DND-41 (cell line): ENCODE measurements around the gene MED6.

Experiments
- CTCF ChIP-seq: IDR thresholded peaks from 2 replicates; pipeline ENCODE4 v1.5.1; 2012; ENCODE audit warnings: borderline replicate concordance, low read length, moderate library complexity, mild to moderate bottlenecking; ENCODE audit not compliant: poor library complexity, severe bottlenecking; ENCODE audit errors: extremely low read depth
- EZH2 ChIP-seq: IDR thresholded peaks from 3 replicates; pipeline ENCODE4 v1.6.1; 2012; ENCODE audit warnings: borderline replicate concordance, low read depth, mild to moderate bottlenecking, moderate library complexity, low read length, inconsistent platforms; ENCODE audit not compliant: severe bottlenecking

- TF ChIP-seq CTCF (no peak), EZH2 (no peak)
These were observed 6.0 kb downstream of the MED6 start for GRCh38 chr14:70594461-70594860.
